ENCODE data around the gene AURKA. TPM values are rescaled to one million over a fixed set of nuclear protein-coding genes. Genes with fewer than 3 reads are reported as not detected.

The AURKA gene
- total RNA-seq, 2 experiments from 2014 or later, result 63.2 to 105 TPM

GRCh38 chr20:56409956-56410355 is 17.9 kb upstream of the AURKA start:
- TF ChIP-seq CTCF (conservative IDR thresholded peaks at IDR 0.05; ENCODE audit: low read length) (no peak), EZH2phosphoT487 (IDR thresholded peaks at IDR 0.05; ENCODE audit: borderline replicate concordance, low read depth, low read length) (no peak)
- Histone ChIP-seq H3K9me3 (ENCODE audit: low read length) (no peaks in the 10 kb centered on the region), H3K4me2 (ENCODE audit: low read length) (no peak overlapping the region), H3K36me3 (ENCODE audit: insufficient read depth, low read length) (peaks cover 61% of the 10 kb centered on the region), H3K27ac (ENCODE audit: low read depth, low read length, poor library complexity, severe bottlenecking) (no peak overlapping the region), H3K4me3 (ENCODE audit: low read depth, low read length, poor library complexity, severe bottlenecking) (no peak overlapping the region), H3K9me2 (ENCODE audit: insufficient read depth, low read length) (no peaks in the 10 kb centered on the region), H3K4me1 (ENCODE audit: insufficient read depth, low read length, poor library complexity, severe bottlenecking) (peaks cover 7% of the 10 kb centered on the region), H4K20me1 (ENCODE audit: insufficient read depth, low read length) (no peaks in the 10 kb centered on the region), H3K79me2 (ENCODE audit: insufficient read depth, low read depth, low read length) (peaks cover 3% of the 10 kb centered on the region; the same call in 1 of the 2 replicates), H2AFZ (ENCODE audit: low read length) (no peak overlapping the region)
- POLR2A ChIA-PET, result no interaction called here
- no TSS peak for BruUV-seq (replicated peaks)
- no peak for DNase-seq (ENCODE audit: low spot score)
- CTCF ChIA-PET (ENCODE audit: unreplicated experiment), result no interaction called here
- intact Hi-C loops (cut with micrococcal nuclease; ENCODE audit: unreplicated experiment), result no loop called here

GRCh38 chr20:56409521-56409920 is 17.5 kb upstream of the AURKA start:
- no TSS peak for BruUV-seq (replicated peaks)
- no peak overlapping the region for H3K4me3 ChIP-seq (ENCODE audit: low read depth, low read length, poor library complexity, severe bottlenecking)

More at GRCh38 chr20:56409521-56409920, 17.5 kb upstream of the AURKA start:
- intact Hi-C loops (cut with micrococcal nuclease; ENCODE audit: unreplicated experiment), result no loop called here
- no peaks in the 10 kb centered on the region for H3K9me2 ChIP-seq (ENCODE audit: insufficient read depth, low read length)
- H3K79me2 ChIP-seq (ENCODE audit: insufficient read depth, low read depth, low read length), result peaks cover 3% of the 10 kb centered on the region; the same call in 1 of the 2 replicates
- H3K4me1 ChIP-seq (ENCODE audit: insufficient read depth, low read length, poor library complexity, severe bottlenecking), result peaks cover 7% of the 10 kb centered on the region
- H3K27ac ChIP-seq (ENCODE audit: low read depth, low read length, poor library complexity, severe bottlenecking), result no peak overlapping the region
- peaks cover 65% of the 10 kb centered on the region for H3K36me3 ChIP-seq (ENCODE audit: insufficient read depth, low read length)
- H3K9me3 ChIP-seq (ENCODE audit: low read length), result no peaks in the 10 kb centered on the region
- TF ChIP-seq EZH2phosphoT487 (IDR thresholded peaks at IDR 0.05; ENCODE audit: borderline replicate concordance, low read depth, low read length) (no peak), CTCF (conservative IDR thresholded peaks at IDR 0.05; ENCODE audit: low read length) (no peak)
- H4K20me1 ChIP-seq (ENCODE audit: insufficient read depth, low read length), result no peaks in the 10 kb centered on the region
- POLR2A ChIA-PET, result no interaction called here
- H3K4me2 ChIP-seq (ENCODE audit: low read length), result no peak overlapping the region
- CTCF ChIA-PET (ENCODE audit: unreplicated experiment), result no interaction called here
- no peak for DNase-seq (ENCODE audit: low spot score)
- H2AFZ ChIP-seq (ENCODE audit: low read length), result no peak overlapping the region

Measured in OCI-LY7 (cell line).